ENCODE measurements around the gene CDCP1. TPM values are rescaled to one million over a fixed set of nuclear protein-coding genes. Genes with fewer than 3 reads are reported as not detected.
A peak's percentile ranks its signal among the peaks of the same experiment; 100 is the strongest.
"Not testable (repeated sequence)": the region's sequence is repeated elsewhere in the genome, so short reads cannot be mapped to it uniquely, and the experiment has no call there.

CDCP1 gene
- total RNA-seq, 1 donor from 2014 or later, result 3.2 TPM

- Mint-ChIP-seq H3K36me3 (ENCODE audit: low read depth) (no peaks in the 10 kb centered on the region), H3K27me3 (peaks cover 14% of the 10 kb centered on the region), H3K9me3 (no peaks in the 10 kb centered on the region), H3K4me1 (peaks cover 36% of the 10 kb centered on the region), H3K4me3 (no peak overlapping the region), H3K27ac (peak overlapping the region; percentile 67)
- no peak for DNase-seq
- intact Hi-C loops (cut with micrococcal nuclease), result loop anchor here (5.0 kb wide), 1 partner anchor 42 kb away; no protein-coding TSS in a partner anchor
Measured at GRCh38 chr3:45165497-45166283, 19.5 kb upstream of the CDCP1 start.

GRCh38 chr3:45164056-45164455 is 17.9 kb upstream of the CDCP1 start:
- DNase-seq, result no peak
- Mint-ChIP-seq H3K4me3 (no peak overlapping the region), H3K27ac (no peak overlapping the region), H3K4me1 (peaks cover 27% of the 10 kb centered on the region), H3K9me3 (no peaks in the 10 kb centered on the region), H3K36me3 (ENCODE audit: low read depth) (no peaks in the 10 kb centered on the region), H3K27me3 (peaks cover 23% of the 10 kb centered on the region)
- intact Hi-C loops (cut with micrococcal nuclease), result no loop called here

GRCh38 chr3:45163481-45163880 is 17.3 kb upstream of the CDCP1 start:
- Mint-ChIP-seq H3K4me3 (no peak overlapping the region), H3K27ac (no peak overlapping the region), H3K4me1 (peaks cover 26% of the 10 kb centered on the region), H3K9me3 (no peaks in the 10 kb centered on the region), H3K36me3 (ENCODE audit: low read depth) (no peaks in the 10 kb centered on the region), H3K27me3 (peaks cover 28% of the 10 kb centered on the region)
- intact Hi-C loops (cut with micrococcal nuclease), result no loop called here
- DNase-seq, result no peak

GRCh38 chr3:45154641-45155147 is 8.5 kb upstream of the CDCP1 start:
- peaks cover 1% of the 10 kb centered on the region for H3K36me3 Mint-ChIP-seq (ENCODE audit: low read depth)
- peaks cover 13% of the 10 kb centered on the region for H3K9me3 Mint-ChIP-seq
- intact Hi-C loops (cut with micrococcal nuclease), result no loop called here
- H3K4me1 Mint-ChIP-seq, result no peaks in the 10 kb centered on the region
- no peak overlapping the region for H3K4me3 Mint-ChIP-seq
- peaks cover 48% of the 10 kb centered on the region for H3K27me3 Mint-ChIP-seq
- H3K27ac Mint-ChIP-seq, result no peak overlapping the region
- no peak for DNase-seq

GRCh38 chr3:45153658-45154437 is 7.7 kb upstream of the CDCP1 start:
- no peaks in the 10 kb centered on the region for H3K4me1 Mint-ChIP-seq
- intact Hi-C loops (cut with micrococcal nuclease), result no loop called here
- H3K27ac Mint-ChIP-seq, result no peak overlapping the region
- H3K9me3 Mint-ChIP-seq, result peaks cover 13% of the 10 kb centered on the region
- peaks cover 49% of the 10 kb centered on the region for H3K27me3 Mint-ChIP-seq
- H3K36me3 Mint-ChIP-seq (ENCODE audit: low read depth), result peaks cover 1% of the 10 kb centered on the region
- no peak for DNase-seq
- H3K4me3 Mint-ChIP-seq, result no peak overlapping the region

- Mint-ChIP-seq H3K9me3 (peaks cover 13% of the 10 kb centered on the region), H3K36me3 (ENCODE audit: low read depth) (peaks cover 1% of the 10 kb centered on the region), H3K4me1 (no peaks in the 10 kb centered on the region), H3K4me3 (no peak overlapping the region), H3K27me3 (peaks cover 51% of the 10 kb centered on the region), H3K27ac (no peak overlapping the region)
- intact Hi-C loops (cut with micrococcal nuclease), result no loop called here
- DNase-seq, result no peak
Measured at GRCh38 chr3:45152307-45152706, 6.1 kb upstream of the CDCP1 start.

GRCh38 chr3:45151100-45151499 is 4.9 kb upstream of the CDCP1 start:
- H3K36me3 Mint-ChIP-seq (ENCODE audit: low read depth), result peaks cover 1% of the 10 kb centered on the region
- intact Hi-C loops (cut with micrococcal nuclease), result no loop called here
- H3K27ac Mint-ChIP-seq, result no peak overlapping the region
- no peak for DNase-seq
- no peak overlapping the region for H3K4me3 Mint-ChIP-seq
- peaks cover 4% of the 10 kb centered on the region for H3K4me1 Mint-ChIP-seq
- peaks cover 56% of the 10 kb centered on the region for H3K27me3 Mint-ChIP-seq
- H3K9me3 Mint-ChIP-seq, result peaks cover 13% of the 10 kb centered on the region

GRCh38 chr3:45148921-45149320 is 2.7 kb upstream of the CDCP1 start:
- no peak for DNase-seq
- H3K4me1 Mint-ChIP-seq, result peaks cover 15% of the 10 kb centered on the region
- intact Hi-C loops (cut with micrococcal nuclease), result no loop called here
- H3K27me3 Mint-ChIP-seq, result peaks cover 61% of the 10 kb centered on the region
- H3K36me3 Mint-ChIP-seq (ENCODE audit: low read depth), result peaks cover 1% of the 10 kb centered on the region
- peaks cover 13% of the 10 kb centered on the region for H3K9me3 Mint-ChIP-seq
- no peak overlapping the region for H3K27ac Mint-ChIP-seq
- H3K4me3 Mint-ChIP-seq, result no peak overlapping the region

- intact Hi-C loops (cut with micrococcal nuclease), result no loop called here
- H3K4me3 Mint-ChIP-seq, result peak overlapping the region; percentile 79
- peaks cover 4% of the 10 kb centered on the region for H3K9me3 Mint-ChIP-seq
- H3K27ac Mint-ChIP-seq, result no peak overlapping the region
- peaks cover 19% of the 10 kb centered on the region for H3K4me1 Mint-ChIP-seq
- peaks cover 3% of the 10 kb centered on the region for H3K36me3 Mint-ChIP-seq (ENCODE audit: low read depth)
- peaks cover 67% of the 10 kb centered on the region for H3K27me3 Mint-ChIP-seq
- DNase-seq, result no peak
Measured at GRCh38 chr3:45145223-45145622, 955 bp downstream of the CDCP1 start.

GRCh38 chr3:45143673-45144671 is 2.2 kb downstream of the CDCP1 start:
- Mint-ChIP-seq H3K27me3 (peaks cover 59% of the 10 kb centered on the region), H3K4me1 (peaks cover 19% of the 10 kb centered on the region), H3K36me3 (ENCODE audit: low read depth) (peaks cover 3% of the 10 kb centered on the region), H3K27ac (peak overlapping the region; percentile 34), H3K4me3 (peak overlapping the region; percentile 26), H3K9me3 (no peaks in the 10 kb centered on the region)
- no peak for DNase-seq
- intact Hi-C loops (cut with micrococcal nuclease), result no loop called here

GRCh38 chr3:45140770-45141155 is 5.4 kb downstream of the CDCP1 start:
- H3K9me3 Mint-ChIP-seq; H3K4me3 Mint-ChIP-seq; H3K27ac Mint-ChIP-seq; H3K36me3 Mint-ChIP-seq (ENCODE audit: low read depth); intact Hi-C loops (cut with micrococcal nuclease); DNase-seq: not testable (repeated sequence)
- Mint-ChIP-seq H3K4me1 (peaks cover 22% of the 10 kb centered on the region), H3K27me3 (peaks cover 40% of the 10 kb centered on the region)

GRCh38 chr3:45140141-45140769 is 5.9 kb downstream of the CDCP1 start:
- peaks cover 37% of the 10 kb centered on the region for H3K27me3 Mint-ChIP-seq

More at GRCh38 chr3:45140141-45140769, 5.9 kb downstream of the CDCP1 start:
- no peak overlapping the region for H3K4me3 Mint-ChIP-seq
- H3K4me1 Mint-ChIP-seq, result peaks cover 19% of the 10 kb centered on the region
- peaks cover 5% of the 10 kb centered on the region for H3K36me3 Mint-ChIP-seq (ENCODE audit: low read depth)
- H3K27ac Mint-ChIP-seq, result no peak overlapping the region
- peaks cover 3% of the 10 kb centered on the region for H3K9me3 Mint-ChIP-seq
- DNase-seq, result no peak
- intact Hi-C loops (cut with micrococcal nuclease), result no loop called here

Data from activated CD4-positive, alpha-beta T cell treated with anti-CD3 and anti-CD28 coated beads, Interleukin-2, amount 10 ng/mL, durations not matched to agents 24 days and 14 days (primary cell).